GM12891 (cell line): Measurements from ENCODE around the gene MIER1.

Source experiments
- DNase-seq: peaks from one replicate; pipeline ENCODE4 v3.0.0; 2011; ENCODE audit warnings: low spot score; ENCODE audit not compliant: insufficient read length
- FAIRE-seq: peaks from 2 replicates; lab custom pipeline; 2011; peaks lifted over from hg19 to GRCh38; lab: Jason Lieb, UNC
- PAX5 ChIP-seq: IDR thresholded peaks from 2 replicates; pipeline ENCODE4 v1.6.1; 2011; ENCODE audit warnings: low read length, moderate library complexity, mild to moderate bottlenecking; ENCODE audit not compliant: insufficient read depth, severe bottlenecking
- POLR2A ChIP-seq: IDR thresholded peaks from 2 replicates; pipeline ENCODE4 v1.6.1; 2011; ENCODE audit warnings: low read depth, low read length, control low read depth
- POLR2AphosphoS5 ChIP-seq: IDR thresholded peaks from 2 replicates; pipeline ENCODE4 v1.6.1; 2011; ENCODE audit warnings: low read depth, low read length, control low read depth
- POU2F2 ChIP-seq: IDR thresholded peaks from 2 replicates; pipeline ENCODE4 v1.6.1; 2011; ENCODE audit warnings: low read depth, mild to moderate bottlenecking, control low read depth, low read length, moderate library complexity
- SPI1 ChIP-seq: IDR thresholded peaks from 2 replicates; pipeline ENCODE4 v1.6.1; 2011; ENCODE audit warnings: low read depth, low read length, control low read depth
- TAF1 ChIP-seq: IDR thresholded peaks from 2 replicates; pipeline ENCODE4 v1.6.1; 2011; ENCODE audit warnings: low read depth, low read length, control low read depth

The MIER1 gene

DNA sequence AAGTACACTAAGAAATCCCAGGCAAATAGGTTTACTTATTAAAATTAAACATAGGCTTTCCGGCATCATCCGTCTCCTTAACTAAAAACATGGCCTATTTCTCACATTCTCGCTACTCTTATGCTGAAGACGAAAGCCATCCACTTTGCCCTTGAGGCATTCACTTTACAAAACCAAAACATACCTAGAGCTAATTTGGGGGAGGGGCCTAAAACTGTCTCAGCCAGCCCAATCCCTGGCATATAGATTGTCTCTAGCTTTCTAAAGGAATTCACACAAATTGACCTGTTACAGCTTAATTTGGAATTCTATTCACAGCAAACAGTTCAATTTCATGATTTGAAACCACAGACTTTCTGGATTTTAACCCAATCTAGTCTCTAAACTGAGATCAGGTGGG is 94.3 kb downstream of the MIER1 start:
- FAIRE-seq (no peak), DNase-seq (no peak)
- TF ChIP-seq POU2F2 (no peak), PAX5 (no peak), SPI1 (no peak), POLR2A (no peak), POLR2AphosphoS5 (no peak), TAF1 (no peak)

DNA sequence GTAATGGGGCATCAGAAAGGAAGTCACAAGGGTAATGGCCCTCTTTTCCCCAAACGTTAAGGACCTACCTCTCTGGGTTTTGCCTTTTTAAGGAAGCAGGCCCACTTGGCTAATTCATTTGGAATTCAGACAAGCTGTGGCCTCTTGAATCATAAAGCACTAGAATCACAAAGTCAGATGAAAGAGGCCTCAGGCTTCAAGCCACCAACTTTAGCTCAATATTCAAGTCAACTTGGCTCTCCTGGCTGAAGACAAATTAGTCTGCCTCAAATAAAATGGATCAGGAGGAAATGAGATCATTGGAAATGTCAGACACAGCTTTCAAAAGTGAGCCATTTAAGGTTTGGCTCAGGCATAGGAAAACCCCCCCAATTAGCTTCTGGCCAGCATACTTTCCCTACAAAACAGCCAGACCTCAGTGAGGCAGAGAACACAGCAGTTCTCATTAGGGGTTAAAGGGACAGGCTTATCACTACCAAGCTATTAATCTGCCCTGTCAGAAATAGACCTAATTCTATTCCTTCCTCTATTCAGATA is 94.9 kb downstream of the MIER1 start:
- DNase-seq (no peak), FAIRE-seq (no peak)
- TF ChIP-seq POLR2AphosphoS5 (no peak), SPI1 (no peak), PAX5 (no peak), POU2F2 (no peak), POLR2A (no peak), TAF1 (no peak)

DNA sequence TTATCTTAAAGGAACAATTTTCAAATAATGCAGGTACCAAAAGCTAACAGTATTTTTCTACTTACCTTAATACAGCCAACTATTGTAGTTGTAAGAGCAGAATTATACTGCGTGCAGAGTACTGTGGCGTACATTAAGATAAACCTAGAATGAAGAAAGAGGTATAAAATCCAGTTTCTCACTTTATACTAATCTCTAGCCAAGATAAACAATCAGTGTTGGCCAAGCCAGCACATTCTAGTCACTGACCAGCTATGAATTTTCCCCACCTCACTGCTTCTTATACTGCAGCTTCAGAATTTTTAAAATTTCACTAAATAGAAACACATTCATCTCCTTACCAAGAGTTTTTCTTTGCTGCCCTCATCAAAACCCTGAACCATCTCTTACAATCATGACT is 95.5 kb downstream of the MIER1 start:
- FAIRE-seq (no peak), DNase-seq (no peak)
- TF ChIP-seq TAF1 (no peak), SPI1 (no peak), POLR2A (no peak), POLR2AphosphoS5 (no peak), PAX5 (no peak), POU2F2 (no peak)

DNA sequence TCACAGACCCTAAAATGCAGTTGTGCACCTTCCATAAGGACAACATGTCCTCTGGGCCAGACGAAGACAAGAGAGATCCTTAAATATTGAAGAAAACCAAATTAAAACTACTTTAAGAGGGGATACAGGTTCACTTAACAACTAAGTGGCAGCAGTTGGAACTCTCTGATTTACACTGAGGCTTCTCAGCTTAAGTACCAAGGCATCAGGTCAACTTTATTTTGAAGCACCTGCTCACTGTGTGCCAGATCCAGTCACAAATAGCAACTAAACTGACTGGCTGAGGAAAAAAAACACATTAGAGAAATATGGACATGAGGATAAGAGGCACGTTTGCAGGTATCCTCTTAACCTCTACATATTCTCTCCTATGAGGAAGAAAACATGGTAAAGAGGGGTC is 96.0 kb downstream of the MIER1 start:
- TF ChIP-seq POLR2AphosphoS5 (no peak), SPI1 (no peak), PAX5 (no peak), TAF1 (no peak), POLR2A (no peak), POU2F2 (no peak)
- FAIRE-seq (no peak), DNase-seq (no peak)

DNA sequence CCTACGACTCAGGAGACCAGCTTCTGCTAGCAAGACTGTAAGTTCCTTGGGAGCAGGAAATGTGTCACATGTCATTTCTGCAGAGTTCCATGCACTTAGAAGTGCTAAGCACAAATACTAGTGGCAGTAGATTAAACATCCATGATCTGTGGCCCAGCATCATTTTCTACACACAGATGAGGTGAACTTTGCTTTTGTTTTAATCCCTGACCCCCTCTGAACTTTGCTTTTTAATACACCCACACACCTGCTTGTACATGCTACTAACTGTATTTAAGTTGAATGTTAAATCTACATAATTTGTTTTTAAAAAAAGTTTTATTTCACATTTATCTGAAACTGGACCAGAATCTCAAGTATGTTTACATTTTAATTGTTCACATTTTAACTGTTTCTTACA is 104.7 kb downstream of the MIER1 start:
- DNase-seq (no peak), FAIRE-seq (peak; percentile 16)
- TF ChIP-seq SPI1 (no peak), POU2F2 (no peak), POLR2AphosphoS5 (no peak), POLR2A (no peak), TAF1 (no peak)

DNA sequence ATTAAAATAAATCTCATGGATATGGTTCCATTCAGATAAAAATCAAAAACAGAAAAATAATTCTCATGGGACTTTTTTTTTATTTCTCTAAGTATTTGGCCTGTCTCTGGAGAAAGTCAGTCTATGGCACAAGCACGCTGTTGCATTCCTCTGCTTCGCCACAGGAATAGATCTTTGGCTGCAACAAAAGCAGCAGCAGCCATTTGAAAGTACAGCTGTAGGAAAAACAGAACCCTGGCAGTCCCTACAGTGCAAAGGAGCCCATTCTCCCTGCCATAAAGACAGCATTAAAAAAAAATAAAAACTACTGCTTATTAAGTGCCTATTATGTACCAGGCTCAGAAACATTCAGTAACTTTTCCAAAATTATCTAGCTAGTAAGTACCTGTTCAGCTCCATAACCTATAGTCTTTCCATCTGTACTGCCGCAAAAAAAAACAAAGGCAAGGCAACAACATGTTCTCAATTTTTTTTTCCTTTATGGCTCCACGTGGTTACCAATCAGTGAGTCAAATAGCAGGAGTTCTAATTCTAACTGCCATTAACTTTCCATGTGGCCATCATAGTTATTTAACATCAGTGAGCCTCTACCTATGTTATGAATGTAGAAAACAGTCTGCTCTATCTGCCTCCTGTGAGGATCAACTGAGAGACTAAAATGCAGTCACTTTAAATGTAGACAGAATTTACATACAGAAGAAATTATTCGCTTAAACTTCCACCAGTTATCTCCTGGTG is 106.5 kb downstream of the MIER1 start:
- DNase-seq, result no peak
- FAIRE-seq, result no peak
- TF ChIP-seq PAX5 (no peak), POLR2AphosphoS5 (no peak), POLR2A (no peak), SPI1 (no peak), TAF1 (no peak), POU2F2 (no peak)

DNA sequence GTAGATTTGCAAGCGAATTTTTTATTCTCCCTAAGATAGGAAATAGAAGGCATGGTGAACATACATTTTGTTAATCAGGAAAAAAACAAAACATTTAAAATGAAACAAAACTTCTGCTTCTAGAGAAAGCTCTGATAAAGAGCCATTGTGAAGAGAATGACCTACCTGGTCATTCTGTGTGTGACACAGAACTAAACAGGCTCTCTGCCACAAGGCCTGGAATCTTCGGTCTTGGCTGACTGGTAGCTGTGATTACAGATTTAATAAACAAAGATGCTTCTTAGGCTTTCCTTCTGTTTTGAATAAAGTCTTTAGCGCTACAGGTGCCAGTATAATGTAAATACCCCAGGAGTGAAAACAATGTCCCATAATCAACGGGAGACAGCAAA is 107.1 kb downstream of the MIER1 start:
- DNase-seq (no peak), FAIRE-seq (no peak)
- no peak for TF ChIP-seq POLR2A
- no peak for TF ChIP-seq SPI1
- TF ChIP-seq POLR2AphosphoS5, result no peak
- no peak for TF ChIP-seq POU2F2
- no peak for TF ChIP-seq TAF1
- TF ChIP-seq PAX5, result no peak
